HCT116 (cell line): Measurements from ENCODE around the gene CACNA1C. TPM values are rescaled to one million over a fixed set of nuclear protein-coding genes. Genes with fewer than 3 reads are reported as not detected.

Experiments used
- ATAC-seq: fragments of 200-7000 bp; cut with Tn5 transposase; 2 replicates; pipeline ENCODE4 v1.9.1; 2020; ENCODE audit warnings: mild to moderate bottlenecking, moderate library complexity
- BruUV-seq: library from RNA; stranded (reverse); fragments of 400-500 nt; replicated peaks from 2 replicates; lab custom pipeline; 2021; lab: Mats Ljungman, UMichigan
- CTCF ChIA-PET: fragments of 300-600 bp; sonication (Branson Sonifier 250); formaldehyde crosslinking; loops from one replicate; lab custom pipeline; 2021; ENCODE audit warnings: antibody characterized with exemption; lab: Charles Lee
- POLR2A ChIA-PET: fragments of 300-600, 350-600 bp; sonication (Branson Sonifier 250); formaldehyde crosslinking; loops from one replicate; lab custom pipeline; 2021; ENCODE audit warnings: antibody characterized with exemption; lab: Charles Lee
- RAD21 ChIA-PET, 2 experiments: fragments of 300-600 bp; sonication (Branson Sonifier 250); formaldehyde crosslinking; loops; one replicate each; lab custom pipeline; 2023; ENCODE audit warnings: low total read pairs in 2 of 2; ENCODE audit not compliant: uncharacterized antibody in 2 of 2, unreplicated experiment in 2 of 2, low non-redundant PET in 1 of 2; lab: Charles Lee
- DNase-seq: peaks from one replicate; pipeline ENCODE4 v3.0.0-alpha.2; 2010; ENCODE audit warnings: low read depth, low spot score
- H2AFZ ChIP-seq: fragments of 200-600 bp; shearing (Covaris generic), sonication (generic); 2 replicates; pipeline ENCODE4 v1.6.1; 2017; ENCODE audit warnings: low read depth, mixed run types, mixed read lengths, antibody characterized with exemption, low read length; ENCODE audit not compliant: poor library complexity, severe bottlenecking
- H3K27ac ChIP-seq: 2 replicates; pipeline ENCODE4 v1.5.1; 2012; ENCODE audit warnings: low read depth, low read length
- H3K27me3 ChIP-seq: fragments of 200-600 bp; sonication (generic); 2 replicates; pipeline ENCODE4 v1.6.1; 2016; ENCODE audit warnings: mixed run types, low read length, mixed read lengths; ENCODE audit not compliant: insufficient read depth
- H3K36me3 ChIP-seq, 2 experiments: fragments of 200-500 bp in 1 of 2; fragments of 200-600 bp in 1 of 2; sonication (Bioruptor generic) in 1 of 2; sonication (generic) in 1 of 2; 2 replicates each; pipeline versions ENCODE4 v1.5.1 to v1.6.1; 2014 to 2016; ENCODE audit warnings: low read length in 2 of 2, inconsistent platforms in 1 of 2, mixed read lengths in 1 of 2, mixed run types in 1 of 2; ENCODE audit not compliant: insufficient read depth in 2 of 2, control insufficient read depth in 1 of 2
- H3K4me1 ChIP-seq, 2 experiments: fragments of 200-600 bp in 1 of 2; sonication (generic) in 1 of 2; 2 replicates each; pipeline versions ENCODE4 v1.5.1 to v1.6.1; 2012 to 2017; ENCODE audit warnings: low read length in 2 of 2, inconsistent platforms in 1 of 2, mild to moderate bottlenecking in 1 of 2, mixed read lengths in 1 of 2, mixed run types in 1 of 2, moderate library complexity in 1 of 2; ENCODE audit not compliant: insufficient read depth in 2 of 2, control insufficient read depth in 1 of 2
- H3K4me2 ChIP-seq: fragments of 200-600 bp; sonication (generic); 2 replicates; pipeline ENCODE4 v1.6.1; 2017; ENCODE audit warnings: mixed run types, low read length, mixed read lengths
- H3K4me3 ChIP-seq, 2 experiments: fragments of 200-600 bp in 1 of 2; sonication (generic) in 1 of 2; replicated peaks in 1 of 2; 2 replicates each; pipeline ENCODE4 v1.5.1; 2011 to 2016; ENCODE audit warnings: low read length in 2 of 2, control low read depth in 1 of 2, low read depth in 1 of 2, mild to moderate bottlenecking in 1 of 2, mixed read lengths in 1 of 2, mixed run types in 1 of 2
- H3K79me2 ChIP-seq: fragments of 200-600 bp; sonication (generic); 2 replicates; pipeline ENCODE4 v1.6.1; 2017; ENCODE audit warnings: mild to moderate bottlenecking, mixed run types, low read length, moderate library complexity, mixed read lengths; ENCODE audit not compliant: insufficient read depth
- H3K9ac ChIP-seq: fragments of 200-600 bp; sonication (generic); 2 replicates; pipeline ENCODE4 v1.6.1; 2016; ENCODE audit warnings: low read length, mixed read lengths
- H3K9me2 ChIP-seq: fragments of 200-600 bp; sonication (generic), shearing (Covaris generic); 2 replicates; pipeline ENCODE4 v1.6.1; 2017; ENCODE audit warnings: mixed run types, mild to moderate bottlenecking, moderate library complexity; ENCODE audit not compliant: insufficient read depth
- H3K9me3 ChIP-seq, 2 experiments: fragments of 200-500 bp in 1 of 2; fragments of 200-600 bp in 1 of 2; sonication (Bioruptor generic) in 1 of 2; sonication (generic) in 1 of 2; 2 replicates each; pipeline ENCODE4 v1.6.1; 2014 to 2017; ENCODE audit warnings: low read length in 2 of 2, mixed read lengths in 2 of 2, inconsistent platforms in 1 of 2, low read depth in 1 of 2, mild to moderate bottlenecking in 1 of 2, mixed run types in 1 of 2, moderate library complexity in 1 of 2; ENCODE audit not compliant: control insufficient read depth in 1 of 2, insufficient read depth in 1 of 2
- H4K20me1 ChIP-seq: fragments of 200-600 bp; sonication (generic), shearing (Covaris generic); 2 replicates; pipeline ENCODE4 v1.6.1; 2017; ENCODE audit warnings: mixed run types, mild to moderate bottlenecking, moderate library complexity; ENCODE audit not compliant: insufficient read depth
- CEBPB ChIP-seq: IDR thresholded peaks from 2 replicates; pipeline ENCODE4 v1.6.1; 2012; ENCODE audit warnings: low read depth
- EGR1 ChIP-seq: IDR thresholded peaks from 2 replicates; pipeline ENCODE4 v1.6.1; 2012; ENCODE audit warnings: low read depth
- ELF1 ChIP-seq: IDR thresholded peaks from 2 replicates; pipeline ENCODE4 v1.6.1; 2012; ENCODE audit warnings: low read depth, borderline replicate concordance
- EZH2 ChIP-seq: fragments of 200-600 bp; sonication (generic); IDR thresholded peaks from 2 replicates; pipeline ENCODE4 v1.6.1; 2017; ENCODE audit warnings: antibody characterized with exemption, mixed run types
- POLR2A ChIP-seq: IDR thresholded peaks from 2 replicates; pipeline ENCODE4 v1.7.0; 2011; ENCODE audit warnings: borderline replicate concordance; ENCODE audit not compliant: insufficient read depth, insufficient read length; ENCODE audit errors: extremely low read depth
- POLR2AphosphoS5 ChIP-seq: IDR thresholded peaks from 2 replicates; pipeline ENCODE4 v1.6.1; 2011; ENCODE audit warnings: mild to moderate bottlenecking, low read depth, low read length, moderate library complexity
- RAD21 ChIP-seq: IDR thresholded peaks from 2 replicates; pipeline ENCODE4 v1.6.1; 2012; ENCODE audit warnings: low read depth, mild to moderate bottlenecking
- SRF ChIP-seq: IDR thresholded peaks from 2 replicates; pipeline ENCODE4 v1.6.1; 2012; ENCODE audit warnings: low read depth
- TCF7L2 ChIP-seq: IDR thresholded peaks from 2 replicates; pipeline ENCODE4 v1.7.0; 2011; ENCODE audit warnings: borderline replicate concordance, inconsistent platforms; ENCODE audit not compliant: insufficient read depth, insufficient read length; ENCODE audit errors: extremely low read depth
- YY1 ChIP-seq: IDR thresholded peaks from 2 replicates; pipeline ENCODE4 v1.6.1; 2011; ENCODE audit warnings: low read length, low read depth, moderate library complexity, mild to moderate bottlenecking; ENCODE audit not compliant: insufficient replicate concordance; ENCODE audit errors: extremely low read depth
- ZFX ChIP-seq: fragments of 450-650 bp; IDR thresholded peaks from 2 replicates; pipeline ENCODE4 v1.6.1; 2017
- ZNF274 ChIP-seq: fragments of 200-500 bp; sonication (Bioruptor generic); IDR thresholded peaks from 2 replicates; pipeline ENCODE4 v1.6.1; 2014; ENCODE audit warnings: mild to moderate bottlenecking, low read depth, low read length, inconsistent platforms
- intact Hi-C: fragments of 100-400 bp; cut with micrococcal nuclease; formaldehyde crosslinking; loops from 2 replicates; pipeline ENCODE4 v1.10.0; 2022
- total RNA-seq: library from RNA; stranded (reverse); gene quantifications from one replicate; pipeline ENCODE4 v1.2.1, GENCODE V29; 2021; ENCODE audit not compliant: unreplicated experiment
- TF ChIP-seq, protein P1 (sequence below): IDR thresholded peaks from 2 replicates; pipeline ENCODE4 v1.6.1; 2012
- TF ChIP-seq, protein P2 (sequence below): IDR thresholded peaks from 2 replicates; pipeline ENCODE4 v1.6.1; 2011; ENCODE audit warnings: mild to moderate bottlenecking, low read length, moderate library complexity; ENCODE audit not compliant: insufficient replicate concordance; ENCODE audit errors: extremely low read depth

The CACNA1C gene
- total RNA-seq, 1 experiment from 2014 or later, result 0.05 TPM

DNA sequence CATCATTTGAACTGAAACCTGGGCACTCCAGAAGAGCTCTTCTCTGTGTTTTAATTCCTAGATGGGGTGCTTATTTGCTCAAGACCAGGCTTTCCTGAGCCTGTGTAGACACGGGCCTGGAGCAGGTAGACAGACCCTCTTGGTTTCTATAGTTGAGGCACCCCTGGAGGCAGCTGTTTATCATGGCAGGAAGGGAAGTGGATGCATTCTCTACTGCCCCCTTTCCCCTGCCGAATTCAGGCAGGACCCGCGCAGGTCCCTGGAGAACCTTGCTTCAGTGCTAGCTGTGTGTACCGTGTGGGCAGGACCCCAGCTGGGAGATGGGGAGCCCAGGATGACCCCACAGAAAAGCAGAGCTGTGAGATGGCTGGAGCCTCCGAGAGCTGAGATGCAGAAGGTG, 6.0 kb downstream of the CACNA1C start:
- ChIA-PET RAD21 (no interaction called here), POLR2A (no interaction called here), CTCF (interaction anchor here (1.7 kb wide), 1 partner anchor 223 kb away, joined by 6 read pairs; no protein-coding TSS in a partner anchor)
- H3K79me2 ChIP-seq, result no peaks in the 10 kb centered on the region
- no peak for TF ChIP-seq CEBPB
- no peak for TF ChIP-seq RAD21
- no peak for TF ChIP-seq ELF1
- no peak for TF ChIP-seq POLR2A
- no peak for TF ChIP-seq ZFX
- no peak for TF ChIP-seq POLR2AphosphoS5
- no peak for TF ChIP-seq ZNF274
- TF ChIP-seq SRF, result no peak
- TF ChIP-seq YY1, result no peak
- TF ChIP-seq EGR1, result no peak
- TF ChIP-seq, protein P1, sequence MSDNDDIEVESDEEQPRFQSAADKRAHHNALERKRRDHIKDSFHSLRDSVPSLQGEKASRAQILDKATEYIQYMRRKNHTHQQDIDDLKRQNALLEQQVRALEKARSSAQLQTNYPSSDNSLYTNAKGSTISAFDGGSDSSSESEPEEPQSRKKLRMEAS, result no peak
- TF ChIP-seq, protein P2, sequence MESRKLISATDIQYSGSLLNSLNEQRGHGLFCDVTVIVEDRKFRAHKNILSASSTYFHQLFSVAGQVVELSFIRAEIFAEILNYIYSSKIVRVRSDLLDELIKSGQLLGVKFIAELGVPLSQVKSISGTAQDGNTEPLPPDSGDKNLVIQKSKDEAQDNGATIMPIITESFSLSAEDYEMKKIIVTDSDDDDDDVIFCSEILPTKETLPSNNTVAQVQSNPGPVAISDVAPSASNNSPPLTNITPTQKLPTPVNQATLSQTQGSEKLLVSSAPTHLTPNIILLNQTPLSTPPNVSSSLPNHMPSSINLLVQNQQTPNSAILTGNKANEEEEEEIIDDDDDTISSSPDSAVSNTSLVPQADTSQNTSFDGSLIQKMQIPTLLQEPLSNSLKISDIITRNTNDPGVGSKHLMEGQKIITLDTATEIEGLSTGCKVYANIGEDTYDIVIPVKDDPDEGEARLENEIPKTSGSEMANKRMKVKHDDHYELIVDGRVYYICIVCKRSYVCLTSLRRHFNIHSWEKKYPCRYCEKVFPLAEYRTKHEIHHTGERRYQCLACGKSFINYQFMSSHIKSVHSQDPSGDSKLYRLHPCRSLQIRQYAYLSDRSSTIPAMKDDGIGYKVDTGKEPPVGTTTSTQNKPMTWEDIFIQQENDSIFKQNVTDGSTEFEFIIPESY, result no peak
- no peak for TF ChIP-seq TCF7L2
- TF ChIP-seq EZH2, result no peak
- H3K4me2 ChIP-seq, result no peak overlapping the region
- H2AFZ ChIP-seq, result no peak overlapping the region
- H3K4me1 ChIP-seq, result no peaks in the 10 kb centered on the region
- H3K9ac ChIP-seq, result no peak overlapping the region
- BruUV-seq, result no TSS peak
- H3K9me3 ChIP-seq, result no peaks in the 10 kb centered on the region
- intact Hi-C loops, result no loop called here
- H3K4me3 ChIP-seq, result no peak overlapping the region
- H3K9me2 ChIP-seq, result no peaks in the 10 kb centered on the region
- H3K27me3 ChIP-seq, result peaks cover 26% of the 10 kb centered on the region; the same call in 1 of the 2 replicates
- no peak for DNase-seq
- no peak; the same call in 1 of the 2 replicates for ATAC-seq
- H3K27ac ChIP-seq, result no peak overlapping the region
- no peaks in the 10 kb centered on the region for H3K36me3 ChIP-seq
- H4K20me1 ChIP-seq, result no peaks in the 10 kb centered on the region
